CD4-positive, CD25-positive, alpha-beta regulatory T cell (primary cell): ENCODE measurements around the gene C8B. TPM values are rescaled to one million over a fixed set of nuclear protein-coding genes. Genes with fewer than 3 reads are reported as not detected.

Experiments used
- ATAC-seq, 2 donors: fragments of 150-1000 bp; cut with Tn5 transposase; one replicate each; pipeline ENCODE4 v1.10.0; 2021; ENCODE audit warnings: low read depth in 2 of 2, moderate number of reproducible peaks in 2 of 2, moderate library complexity in 1 of 2
- DNase-seq, 3 donors: peaks; one replicate each; pipeline versions ENCODE4 v3.0.0 to v3.0.0-alpha.2; 2012 to 2022; ENCODE audit warnings: mixed read lengths in 1 of 3
- H3K27ac ChIP-seq: one replicate; pipeline ENCODE4 v1.7.0; 2013; ENCODE audit warnings: mild to moderate bottlenecking, low read length; ENCODE audit not compliant: insufficient read depth, poor library complexity, severe bottlenecking
- H3K27me3 ChIP-seq: one replicate; pipeline ENCODE4 v1.7.0; 2013; ENCODE audit warnings: low read length; ENCODE audit not compliant: control insufficient read depth, insufficient read depth
- H3K36me3 ChIP-seq: one replicate; pipeline ENCODE4 v1.7.0; 2013; ENCODE audit warnings: mild to moderate bottlenecking, low read length, moderate library complexity; ENCODE audit not compliant: control insufficient read depth, insufficient read depth
- H3K4me1 ChIP-seq: 2 replicates; pipeline ENCODE4 v1.7.0; 2013; ENCODE audit warnings: mild to moderate bottlenecking, low read length; ENCODE audit not compliant: insufficient read depth, control insufficient read depth, poor library complexity, severe bottlenecking
- H3K4me3 ChIP-seq: one replicate; pipeline ENCODE4 v1.7.0; 2013; ENCODE audit warnings: low read depth, mild to moderate bottlenecking, low read length, moderate library complexity
- H3K9me3 ChIP-seq, 2 experiments: 1 replicate in 1 of 2; 2 replicates in 1 of 2; pipeline ENCODE4 v1.7.0; 2013; ENCODE audit warnings: low read length in 2 of 2, mild to moderate bottlenecking in 1 of 2, moderate library complexity in 1 of 2; ENCODE audit not compliant: control insufficient read depth in 2 of 2
- H3K27ac Mint-ChIP-seq, 3 donors: one replicate each; pipeline ENCODE4 v1.8.0; 2020 to 2022; ENCODE audit warnings: mild to moderate bottlenecking in 3 of 3, mixed read lengths in 3 of 3, moderate library complexity in 2 of 3
- H3K27me3 Mint-ChIP-seq: one replicate; pipeline ENCODE4 v1.8.0; 2022; ENCODE audit warnings: mild to moderate bottlenecking, mixed read lengths
- H3K36me3 Mint-ChIP-seq: one replicate; pipeline ENCODE4 v1.8.0; 2020; ENCODE audit warnings: mixed read lengths
- H3K4me1 Mint-ChIP-seq, 4 donors: one replicate each; pipeline ENCODE4 v1.8.0; 2020 to 2022; ENCODE audit warnings: mixed read lengths in 4 of 4, mild to moderate bottlenecking in 1 of 4
- H3K4me3 Mint-ChIP-seq, 4 donors: one replicate each; pipeline ENCODE4 v1.8.0; 2020 to 2022; ENCODE audit warnings: mild to moderate bottlenecking in 4 of 4, mixed read lengths in 4 of 4, moderate library complexity in 3 of 4
- H3K9me3 Mint-ChIP-seq, 7 donors: one replicate each; pipeline ENCODE4 v1.8.0; 2020 to 2022; ENCODE audit warnings: mixed read lengths in 7 of 7, mild to moderate bottlenecking in 3 of 7, moderate library complexity in 2 of 7
- polyA plus RNA-seq, 4 donors: library from polyadenylated mRNA; unstranded; fragments of 300-500 nt; fragmentation: Illumina TruSeq; gene quantifications; one replicate each; pipeline ENCODE4 v1.2.3, GENCODE V29; 2021
- total RNA-seq: library from RNA; stranded (reverse); gene quantifications from one replicate; pipeline ENCODE4 v1.2.3, GENCODE V29; 2022

The C8B gene
- total and polyA plus RNA-seq, 5 donors from 2014 or later: 0.20 TPM; not detected in 4

DNA sequence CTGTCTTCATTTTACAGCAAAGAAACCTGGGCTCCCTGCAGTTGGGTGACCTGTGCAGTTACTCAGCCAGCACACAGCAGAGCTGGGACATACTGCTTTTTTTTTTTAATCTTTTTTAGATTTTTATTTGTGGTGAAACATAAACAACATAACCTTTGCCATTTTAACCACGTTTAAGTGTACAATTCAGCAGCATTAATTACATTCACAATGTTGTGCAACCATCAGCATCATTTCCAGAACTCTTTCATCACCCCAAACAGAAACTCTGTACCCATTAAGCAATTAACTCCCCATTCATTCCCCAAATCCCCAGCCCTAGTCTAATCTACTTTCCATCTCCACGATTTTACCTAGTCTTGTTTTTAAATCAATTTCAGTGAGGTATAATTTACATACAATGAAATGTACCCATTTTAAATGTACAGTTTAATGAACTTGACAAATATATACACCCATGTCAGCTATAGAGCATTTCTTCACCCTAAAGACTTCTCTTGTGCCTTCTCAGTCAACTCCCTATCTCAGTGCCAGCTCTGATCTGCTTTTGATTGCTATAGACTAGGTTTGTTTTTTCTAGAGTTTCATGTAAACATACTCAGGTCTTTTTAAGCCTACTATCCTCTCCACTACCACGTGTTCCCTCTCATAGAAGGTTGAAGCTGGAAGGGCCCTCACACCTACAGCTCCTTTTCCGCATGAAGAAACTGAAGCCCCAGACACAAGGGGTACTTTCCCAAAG is 37.8 kb upstream of the C8B start:
- no peak for ATAC-seq
- no peaks in the 10 kb centered on the region for H3K4me1 ChIP-seq
- no peaks in the 10 kb centered on the region for H3K36me3 Mint-ChIP-seq
- H3K9me3 ChIP-seq: no peaks in the 10 kb centered on the region
- H3K27ac ChIP-seq: no peak overlapping the region
- DNase-seq: no peak
- H3K4me1 Mint-ChIP-seq: no peaks in the 10 kb centered on the region
- H3K9me3 Mint-ChIP-seq: peaks cover 0 to 4% (median 0%) of the 10 kb centered on the region in 7 donors
- H3K27ac Mint-ChIP-seq: peak overlapping the region in 1 of 3 donors; percentile 5
- H3K27me3 Mint-ChIP-seq: no peaks in the 10 kb centered on the region
- no peak overlapping the region for H3K4me3 Mint-ChIP-seq
- H3K4me3 ChIP-seq: no peak overlapping the region
- no peaks in the 10 kb centered on the region for H3K36me3 ChIP-seq
- no peaks in the 10 kb centered on the region for H3K27me3 ChIP-seq

- no peaks in the 10 kb centered on the region for H3K4me1 Mint-ChIP-seq
- DNase-seq: no peak
Observed at GRCh38 chr1:56995414-56996100, 29.7 kb upstream of the C8B start.

GRCh38 chr1:56993475-56993874 is 27.7 kb upstream of the C8B start:
- H3K27me3 ChIP-seq: no peaks in the 10 kb centered on the region
- no peak for DNase-seq
- H3K4me3 ChIP-seq: no peak overlapping the region
- H3K9me3 ChIP-seq: no peaks in the 10 kb centered on the region
- H3K9me3 Mint-ChIP-seq: peaks cover 0 to 4% (median 0%) of the 10 kb centered on the region in 7 donors
- no peak for ATAC-seq
- H3K4me1 Mint-ChIP-seq: no peaks in the 10 kb centered on the region
- H3K4me3 Mint-ChIP-seq: no peak overlapping the region
- no peak overlapping the region for H3K27ac ChIP-seq
- H3K4me1 ChIP-seq: no peaks in the 10 kb centered on the region
- no peaks in the 10 kb centered on the region for H3K27me3 Mint-ChIP-seq
- H3K36me3 ChIP-seq: no peaks in the 10 kb centered on the region
- no peak overlapping the region for H3K27ac Mint-ChIP-seq
- H3K36me3 Mint-ChIP-seq: no peaks in the 10 kb centered on the region

More at GRCh38 chr1:56995414-56996100, 29.7 kb upstream of the C8B start:
- Histone ChIP-seq H3K27me3 (no peaks in the 10 kb centered on the region), H3K4me1 (no peaks in the 10 kb centered on the region), H3K4me3 (no peak overlapping the region), H3K27ac (no peak overlapping the region), H3K36me3 (no peaks in the 10 kb centered on the region), H3K9me3 (no peaks in the 10 kb centered on the region)
- H3K4me3 Mint-ChIP-seq: no peak overlapping the region
- no peak overlapping the region for H3K27ac Mint-ChIP-seq
- H3K9me3 Mint-ChIP-seq: peaks cover 0 to 4% (median 0%) of the 10 kb centered on the region in 7 donors
- no peak for ATAC-seq
- no peaks in the 10 kb centered on the region for H3K36me3 Mint-ChIP-seq
- no peaks in the 10 kb centered on the region for H3K27me3 Mint-ChIP-seq

DNA sequence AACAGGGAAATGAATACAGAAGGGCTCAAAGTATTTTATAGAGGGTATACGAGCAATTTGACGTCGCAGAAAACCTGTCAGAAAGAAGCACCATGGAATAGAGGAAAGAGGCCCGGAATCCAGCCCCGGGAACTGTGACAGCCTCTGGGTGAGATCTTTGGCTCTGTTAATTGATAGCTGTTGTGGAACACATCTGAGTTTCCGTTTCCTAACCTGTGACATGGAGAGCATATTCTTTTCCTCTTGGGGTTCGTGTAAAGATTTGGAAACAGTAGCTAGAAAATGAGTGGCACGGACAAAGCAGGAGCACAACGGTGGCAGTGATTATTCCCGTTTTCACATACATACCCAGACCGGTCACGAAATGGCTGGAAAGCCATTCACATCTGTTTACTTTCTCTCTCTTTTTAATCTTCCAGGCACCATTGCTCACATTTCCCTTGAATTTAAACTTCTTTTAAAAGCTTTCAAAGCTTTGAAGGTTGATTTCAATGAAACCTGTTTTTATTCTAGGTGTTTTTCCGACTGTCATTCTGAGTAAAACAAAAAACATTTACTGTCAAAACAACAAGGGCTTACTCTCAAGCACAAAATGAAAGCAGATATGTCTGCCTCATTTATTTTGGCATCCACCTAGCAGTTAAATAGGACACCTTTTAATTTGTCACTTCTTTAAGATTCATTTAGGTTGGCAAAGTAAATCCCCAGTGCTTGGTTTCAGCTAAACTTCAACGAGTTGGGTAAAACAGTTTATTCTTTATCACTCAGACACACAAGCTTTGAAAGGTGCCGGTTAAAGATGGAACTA is 26.7 kb upstream of the C8B start:
- no peaks in the 10 kb centered on the region for H3K9me3 ChIP-seq
- no peaks in the 10 kb centered on the region for H3K4me1 Mint-ChIP-seq
- H3K4me1 ChIP-seq: no peaks in the 10 kb centered on the region

GRCh38 chr1:56991576-56991975 is 25.8 kb upstream of the C8B start:
- ATAC-seq: no peak
- Mint-ChIP-seq H3K9me3 (peaks cover 0 to 3% (median 0%) of the 10 kb centered on the region in 7 donors), H3K4me3 (no peak overlapping the region), H3K36me3 (no peaks in the 10 kb centered on the region), H3K27ac (no peak overlapping the region), H3K27me3 (no peaks in the 10 kb centered on the region), H3K4me1 (no peaks in the 10 kb centered on the region)
- no peaks in the 10 kb centered on the region for H3K9me3 ChIP-seq
- H3K36me3 ChIP-seq: no peaks in the 10 kb centered on the region
- H3K27ac ChIP-seq: no peak overlapping the region
- no peak overlapping the region for H3K4me3 ChIP-seq
- DNase-seq: no peak
- no peaks in the 10 kb centered on the region for H3K4me1 ChIP-seq
- H3K27me3 ChIP-seq: no peaks in the 10 kb centered on the region

More for the DNA sequence above, 26.7 kb upstream of the C8B start:
- Histone ChIP-seq H3K4me3 (no peak overlapping the region), H3K27ac (no peak overlapping the region), H3K27me3 (no peaks in the 10 kb centered on the region), H3K36me3 (no peaks in the 10 kb centered on the region)
- no peak for ATAC-seq
- Mint-ChIP-seq H3K36me3 (no peaks in the 10 kb centered on the region), H3K27ac (peak overlapping the region in 1 of 3 donors; percentile 32), H3K9me3 (peaks cover 0 to 2% (median 0%) of the 10 kb centered on the region in 7 donors), H3K27me3 (no peaks in the 10 kb centered on the region), H3K4me3 (no peak overlapping the region)
- DNase-seq: no peak

DNA sequence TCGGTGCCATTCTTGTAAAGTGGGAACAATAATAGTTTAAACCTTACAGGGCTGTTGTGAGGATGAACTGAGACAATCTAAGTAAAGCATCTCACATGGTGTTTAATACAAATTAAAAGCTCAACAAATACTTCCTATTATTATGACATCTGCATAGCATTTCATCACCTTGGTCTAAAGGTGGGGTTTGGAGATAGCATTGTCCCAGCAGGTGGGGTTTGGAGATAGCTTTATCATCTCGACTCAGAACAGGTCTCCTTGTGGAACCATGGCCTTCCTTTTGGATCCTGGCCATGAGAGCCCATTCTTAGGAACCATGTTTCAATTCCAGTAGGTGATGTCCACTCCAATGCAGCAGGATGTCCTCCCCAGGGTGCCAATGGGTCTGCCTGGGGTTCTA is 20.6 kb upstream of the C8B start:
- Mint-ChIP-seq H3K27me3 (peaks cover 4% of the 10 kb centered on the region), H3K4me1 (no peaks in the 10 kb centered on the region)

DNA sequence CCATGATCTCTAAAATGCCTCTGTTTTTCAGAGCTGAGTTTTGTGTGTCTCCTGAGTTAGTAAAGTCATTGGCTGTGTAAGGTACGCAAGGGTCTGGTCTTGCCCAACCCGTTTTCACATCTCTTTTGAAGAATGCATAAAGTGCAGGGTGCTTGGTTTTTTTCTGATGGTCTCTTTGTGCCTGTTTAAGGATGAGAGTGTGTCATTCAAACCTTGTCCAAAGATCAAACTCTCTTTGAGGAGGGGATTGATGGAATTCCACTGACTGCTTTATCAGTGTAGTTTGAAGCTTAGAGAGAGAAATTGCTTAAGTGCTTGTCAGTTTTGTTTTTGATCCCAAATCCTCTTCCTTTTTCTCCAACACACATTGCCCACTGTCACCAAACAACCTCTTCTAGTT is 20.0 kb upstream of the C8B start:
- no peak overlapping the region for H3K4me3 Mint-ChIP-seq
- H3K4me3 ChIP-seq: no peak overlapping the region
- H3K27ac Mint-ChIP-seq: no peak overlapping the region
- H3K9me3 ChIP-seq: no peaks in the 10 kb centered on the region
- no peaks in the 10 kb centered on the region for H3K36me3 Mint-ChIP-seq
- no peaks in the 10 kb centered on the region for H3K4me1 ChIP-seq
- ATAC-seq (no peak), DNase-seq (no peak)
- H3K27me3 ChIP-seq: peaks cover 2% of the 10 kb centered on the region
- peaks cover 4% of the 10 kb centered on the region for H3K27me3 Mint-ChIP-seq
- no peak overlapping the region for H3K27ac ChIP-seq
- H3K36me3 ChIP-seq: no peaks in the 10 kb centered on the region
- H3K4me1 Mint-ChIP-seq: no peaks in the 10 kb centered on the region
- peaks cover 0 to 5% (median 0%) of the 10 kb centered on the region in 7 donors for H3K9me3 Mint-ChIP-seq

More for the DNA sequence above, 20.6 kb upstream of the C8B start:
- no peak overlapping the region for H3K27ac ChIP-seq
- Mint-ChIP-seq H3K36me3 (no peaks in the 10 kb centered on the region), H3K9me3 (peaks cover 0 to 5% (median 0%) of the 10 kb centered on the region in 7 donors), H3K4me3 (no peak overlapping the region), H3K27ac (no peak overlapping the region)
- no peaks in the 10 kb centered on the region for H3K4me1 ChIP-seq
- peaks cover 2% of the 10 kb centered on the region for H3K27me3 ChIP-seq
- ATAC-seq: no peak
- no peak for DNase-seq
- H3K4me3 ChIP-seq: no peak overlapping the region
- no peaks in the 10 kb centered on the region for H3K9me3 ChIP-seq
- H3K36me3 ChIP-seq: no peaks in the 10 kb centered on the region
